PC-3 (cell line): ENCODE measurements around the gene AP1S1. TPM values are rescaled to one million over a fixed set of nuclear protein-coding genes. Genes with fewer than 3 reads are reported as not detected.
"Not testable (repeated sequence)": the region's sequence is repeated elsewhere in the genome, so short reads cannot be mapped to it uniquely, and the experiment has no call there.

Source experiments
- ATAC-seq: fragments of 200-7000 bp; cut with Tn5 transposase; 2 replicates; pipeline ENCODE4 v1.9.1; 2020; ENCODE audit warnings: mild to moderate bottlenecking, moderate library complexity
- BruUV-seq: library from RNA; stranded (reverse); fragments of 400-500 nt; replicated peaks from 2 replicates; lab custom pipeline; 2021; lab: Mats Ljungman, UMichigan
- CTCF ChIA-PET: fragments of 300-600 bp; sonication (Branson Sonifier 250); formaldehyde crosslinking; loops from one replicate; lab custom pipeline; 2022; ENCODE audit warnings: antibody characterized with exemption; lab: Charles Lee
- POLR2A ChIA-PET: fragments of 300-600 bp; sonication (Branson Sonifier 250); formaldehyde crosslinking; loops from one replicate; lab custom pipeline; 2022; ENCODE audit warnings: antibody characterized with exemption; ENCODE audit not compliant: unreplicated experiment; lab: Charles Lee
- DNase-seq: peaks from one replicate; pipeline ENCODE4 v3.0.0-alpha.2; 2015
- H2AFZ ChIP-seq: fragments of 300-600 bp; sonication (generic); 2 replicates; pipeline ENCODE4 v1.6.0; 2016; ENCODE audit warnings: antibody characterized with exemption, low read length
- H3F3A ChIP-seq: fragments of 300-600 bp; sonication (generic); one replicate; pipeline ENCODE4 v1.6.0; 2017; ENCODE audit warnings: antibody characterized with exemption, low read length, control low read depth, mild to moderate bottlenecking; ENCODE audit not compliant: unreplicated experiment
- H3K27ac ChIP-seq: fragments of 300-600 bp; sonication (generic); 2 replicates; pipeline ENCODE4 v1.5.1; 2016; ENCODE audit warnings: mild to moderate bottlenecking, low read length
- H3K27me3 ChIP-seq: fragments of 300-600 bp; sonication (generic); 2 replicates; pipeline ENCODE4 v1.6.1; 2016; ENCODE audit warnings: low read length, mixed read lengths
- H3K36me3 ChIP-seq: fragments of 300-600 bp; sonication (generic); 2 replicates; pipeline ENCODE4 v1.6.1; 2016; ENCODE audit warnings: low read depth, mixed run types, low read length, mixed read lengths
- H3K4me1 ChIP-seq: fragments of 300-600 bp; sonication (generic); 2 replicates; pipeline ENCODE4 v1.5.1; 2016; ENCODE audit warnings: low read length; ENCODE audit not compliant: insufficient read depth
- H3K4me2 ChIP-seq: fragments of 300-600 bp; sonication (generic); 2 replicates; pipeline ENCODE4 v1.6.0; 2016; ENCODE audit warnings: low read length
- H3K4me3 ChIP-seq: fragments of 300-600 bp; sonication (generic); 2 replicates; pipeline ENCODE4 v1.5.1; 2016; ENCODE audit warnings: mild to moderate bottlenecking, low read length, mixed read lengths
- H3K79me2 ChIP-seq: fragments of 300-600 bp; sonication (generic); 2 replicates; pipeline ENCODE4 v1.6.1; 2017; ENCODE audit warnings: low read length, mixed read lengths
- H3K9ac ChIP-seq: fragments of 300-600 bp; sonication (generic); 2 replicates; pipeline ENCODE4 v1.6.0; 2016; ENCODE audit warnings: mild to moderate bottlenecking, low read length
- H3K9me2 ChIP-seq: fragments of 300-600 bp; sonication (generic); replicated peaks from 2 replicates; pipeline ENCODE4 v1.6.1; 2016; ENCODE audit warnings: mixed run types, low read length, mixed read lengths
- H3K9me3 ChIP-seq: fragments of 300-600 bp; sonication (generic); 2 replicates; pipeline ENCODE4 v1.6.1; 2016; ENCODE audit warnings: low read length, mixed read lengths
- H4K20me1 ChIP-seq: fragments of 300-600 bp; sonication (generic); 2 replicates; pipeline ENCODE4 v1.6.1; 2016; ENCODE audit warnings: low read length, mixed read lengths
- CTCF ChIP-seq: fragments of 300-600 bp; sonication (generic); conservative IDR thresholded peaks from 2 replicates; pipeline ENCODE4 v1.5.1; 2017; ENCODE audit warnings: antibody characterized with exemption, low read depth, mild to moderate bottlenecking, low read length
- EZH2 ChIP-seq: fragments of 300-600 bp; sonication (generic); IDR thresholded peaks from one replicate; pipeline ENCODE4 v1.6.1; 2017; ENCODE audit warnings: antibody characterized with exemption, mild to moderate bottlenecking, low read length; ENCODE audit not compliant: unreplicated experiment
- EZH2phosphoT487 ChIP-seq: fragments of 300-600 bp; sonication (generic); IDR thresholded peaks from 2 replicates; pipeline ENCODE4 v1.6.1; 2018; ENCODE audit warnings: mild to moderate bottlenecking, antibody characterized with exemption, low read length, borderline replicate concordance
- intact Hi-C: fragments of 100-400 bp; cut with micrococcal nuclease; formaldehyde crosslinking; loops from 2 replicates; pipeline ENCODE4 v1.9.0; 2023
- total RNA-seq: library from RNA; depleted of rRNA; stranded (reverse); fragments of >200 nt; gene quantifications from 2 replicates; pipeline ENCODE4 v1.2.3, GENCODE V29; 2014

Gene AP1S1
- total RNA-seq, 1 experiment from 2014 or later, result 190 TPM

- no peaks in the 10 kb centered on the region for H4K20me1 ChIP-seq
- H3K4me3 ChIP-seq, result no peak overlapping the region
- H2AFZ ChIP-seq, result no peak overlapping the region
- no TSS peak for BruUV-seq
- no peak overlapping the region for H3K4me2 ChIP-seq
- no peak for ATAC-seq
- no peak for TF ChIP-seq EZH2phosphoT487
- no peak for TF ChIP-seq EZH2
- TF ChIP-seq CTCF, result no peak
- DNase-seq, result no peak
- H3K79me2 ChIP-seq, result no peaks in the 10 kb centered on the region
- H3K4me1 ChIP-seq, result no peaks in the 10 kb centered on the region
- no peak overlapping the region for H3K27ac ChIP-seq
- H3K9ac ChIP-seq, result no peak overlapping the region
- no peaks in the 10 kb centered on the region for H3F3A ChIP-seq
- H3K9me2 ChIP-seq, result no peaks in the 10 kb centered on the region
- no peaks in the 10 kb centered on the region for H3K9me3 ChIP-seq
- ChIA-PET CTCF (interaction anchor here (0.5 kb wide), 1 partner anchor 321 kb away, joined by 7 read pairs; the partner anchor contains the start of gene SRRT), POLR2A (no interaction called here)
- intact Hi-C loops, result no loop called here
- H3K36me3 ChIP-seq, result no peaks in the 10 kb centered on the region
- H3K27me3 ChIP-seq, result no peaks in the 10 kb centered on the region
Observed at GRCh38 chr7:101195884-101196283, 41.6 kb downstream of the AP1S1 start.

GRCh38 chr7:101197991-101198390 is 43.7 kb downstream of the AP1S1 start:
- H2AFZ ChIP-seq, result no peak overlapping the region
- ATAC-seq (no peak), DNase-seq (no peak)
- H3K27ac ChIP-seq, result no peak overlapping the region
- H3F3A ChIP-seq, result no peaks in the 10 kb centered on the region
- intact Hi-C loops, result no loop called here
- no peak overlapping the region for H3K4me3 ChIP-seq
- H3K27me3 ChIP-seq, result no peaks in the 10 kb centered on the region
- H3K9me2 ChIP-seq, result no peaks in the 10 kb centered on the region
- no peaks in the 10 kb centered on the region for H4K20me1 ChIP-seq
- H3K9me3 ChIP-seq, result no peaks in the 10 kb centered on the region
- H3K79me2 ChIP-seq, result no peaks in the 10 kb centered on the region
- POLR2A ChIA-PET, result no interaction called here
- TF ChIP-seq EZH2phosphoT487 (no peak), EZH2 (no peak), CTCF (no peak)
- H3K4me2 ChIP-seq, result no peak overlapping the region
- H3K9ac ChIP-seq, result no peak overlapping the region
- no peaks in the 10 kb centered on the region for H3K4me1 ChIP-seq
- BruUV-seq, result no TSS peak
- CTCF ChIA-PET, result no interaction called here
- no peaks in the 10 kb centered on the region for H3K36me3 ChIP-seq

- BruUV-seq, result no TSS peak
- intact Hi-C loops, result no loop called here
Observed at GRCh38 chr7:101198476-101198875, 44.2 kb downstream of the AP1S1 start.

GRCh38 chr7:101199522-101199921 is 45.2 kb downstream of the AP1S1 start:
- H3K4me1 ChIP-seq, intact Hi-C loops, H3K79me2 ChIP-seq, H3K9ac ChIP-seq, H3K36me3 ChIP-seq, BruUV-seq, H3K9me3 ChIP-seq, H3K27ac ChIP-seq, ATAC-seq, H3K9me2 ChIP-seq, CTCF ChIA-PET, H3K4me3 ChIP-seq, POLR2A ChIA-PET, H3F3A ChIP-seq, DNase-seq, H2AFZ ChIP-seq, H4K20me1 ChIP-seq, H3K27me3 ChIP-seq, H3K4me2 ChIP-seq: not testable (repeated sequence)

More at GRCh38 chr7:101198476-101198875, 44.2 kb downstream of the AP1S1 start:
- Histone ChIP-seq H3K4me3 (no peak overlapping the region), H3K4me2 (no peak overlapping the region), H2AFZ (no peak overlapping the region), H3K27ac (no peak overlapping the region), H3F3A (no peaks in the 10 kb centered on the region), H3K27me3 (no peaks in the 10 kb centered on the region), H3K79me2 (no peaks in the 10 kb centered on the region), H3K9ac (no peak overlapping the region), H3K9me2 (no peaks in the 10 kb centered on the region), H3K4me1 (no peaks in the 10 kb centered on the region), H4K20me1 (no peaks in the 10 kb centered on the region), H3K9me3 (no peaks in the 10 kb centered on the region), H3K36me3 (no peaks in the 10 kb centered on the region)
- ChIA-PET POLR2A (no interaction called here), CTCF (no interaction called here)
- ATAC-seq (no peak), DNase-seq (no peak)
- TF ChIP-seq EZH2phosphoT487 (no peak), EZH2 (no peak), CTCF (no peak)
